HG03196 (cell line): ENCODE measurements around the gene NEMP1.
"Not testable (repeated sequence)": the region's sequence is repeated elsewhere in the genome, so short reads cannot be mapped to it uniquely, and the experiment has no call there.

Experiments used
- ATAC-seq: cut with Tn5 transposase; IDR thresholded peaks from one replicate; pipeline ENCODE4 v1.9.1; 2021; ENCODE audit not compliant: unreplicated experiment

Gene NEMP1

GRCh38 chr12:57091638-57092528, 13.3 kb upstream of the NEMP1 start:
- ATAC-seq, result no peak

GRCh38 chr12:57090924-57091637, 12.5 kb upstream of the NEMP1 start:
- ATAC-seq, result no peak

- ATAC-seq, result no peak
These were observed 11.9 kb upstream of the NEMP1 start for GRCh38 chr12:57090490-57090889.

- ATAC-seq, result no peak
These were observed 11.0 kb upstream of the NEMP1 start for GRCh38 chr12:57089271-57090245.

GRCh38 chr12:57088354-57089270, 10.0 kb upstream of the NEMP1 start, which contains the start of gene NAB2:
Gene NAB2 (plus strand): TSS chr12:57089114. CDS start chr12:57089272, 158 bp downstream.
- peak; percentile 48 for ATAC-seq

- ATAC-seq, result peak; percentile 38
These were observed 9.2 kb upstream of the NEMP1 start for GRCh38 chr12:57087691-57088353.

- peak; percentile 26 for ATAC-seq
These were observed 8.6 kb upstream of the NEMP1 start for GRCh38 chr12:57087010-57087690.

- no peak for ATAC-seq
These were observed 8.0 kb upstream of the NEMP1 start for GRCh38 chr12:57086493-57087009.

- no peak for ATAC-seq
These were observed 7.5 kb upstream of the NEMP1 start for GRCh38 chr12:57085999-57086492.

- ATAC-seq, result no peak
These were observed 2.3 kb upstream of the NEMP1 start for GRCh38 chr12:57080855-57081254.

- ATAC-seq, result no peak
These were observed 1.2 kb upstream of the NEMP1 start for GRCh38 chr12:57079821-57080220.

GRCh38 chr12:57073566-57074450, 4.8 kb downstream of the NEMP1 start:
- ATAC-seq, result not testable (repeated sequence)

GRCh38 chr12:57072661-57073060, 5.9 kb downstream of the NEMP1 start:
- ATAC-seq, result no peak

GRCh38 chr12:57069523-57069922, 9.1 kb downstream of the NEMP1 start:
- peak; percentile 56 for ATAC-seq

GRCh38 chr12:57066245-57066644, 12.3 kb downstream of the NEMP1 start:
- ATAC-seq, result no peak

GRCh38 chr12:57063991-57064685, 14.5 kb downstream of the NEMP1 start:
- peak; percentile 72 for ATAC-seq

GRCh38 chr12:57058454-57058853, 20.1 kb downstream of the NEMP1 start:
- ATAC-seq, result no peak
